HG03064 (cell line): ENCODE results near the gene CNKSR3.

Experiments used
- ATAC-seq: cut with Tn5 transposase; IDR thresholded peaks from one replicate; pipeline ENCODE4 v1.9.1; 2021; ENCODE audit warnings: low read depth; ENCODE audit not compliant: unreplicated experiment

Gene CNKSR3

DNA sequence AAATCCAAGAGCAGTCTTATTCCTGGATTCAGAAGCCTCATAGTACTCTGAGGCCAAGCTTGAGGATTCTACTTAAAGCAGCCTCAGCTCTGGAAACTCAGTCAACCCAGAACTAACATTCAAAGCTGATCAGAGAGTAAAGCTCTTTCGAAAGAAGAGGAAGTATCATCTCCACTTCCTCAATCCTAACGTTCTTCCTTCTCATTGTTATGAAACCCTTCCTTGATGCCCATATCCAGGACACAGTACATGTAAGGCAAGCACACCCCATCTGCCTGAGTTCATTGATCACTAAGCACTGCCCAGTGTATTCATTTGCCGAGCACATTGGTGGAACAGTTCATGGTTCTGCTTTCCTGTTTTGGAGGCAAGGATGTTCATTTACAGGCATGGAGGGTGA is 153.8 kb downstream of the CNKSR3 start, which contains the start of gene IPCEF1:
TSS of gene IPCEF1 (minus strand) at position 114 of the 400 bp plus-strand sequence. CDS start 90,856 bp downstream, outside the sequence.
- ATAC-seq: no peak

DNA sequence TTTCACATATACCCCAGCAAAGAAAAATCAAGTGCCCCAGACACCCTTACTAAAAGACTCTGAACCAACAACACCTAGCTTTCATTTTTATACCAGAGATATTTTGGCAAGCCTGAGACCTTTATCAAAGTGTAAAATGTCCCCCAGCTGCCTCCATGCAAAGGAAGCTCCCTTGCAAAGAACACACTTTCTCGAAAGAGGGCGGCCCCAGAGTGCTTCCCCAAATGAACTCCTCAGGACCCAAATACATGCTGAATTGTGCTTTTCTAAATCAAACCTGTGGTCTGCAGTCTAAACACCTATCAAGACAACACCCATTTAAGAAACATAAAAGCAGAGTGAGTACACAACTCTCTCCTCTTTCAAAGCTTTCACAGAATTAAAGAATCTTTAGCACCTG is 154.4 kb downstream of the CNKSR3 start:
- no peak for ATAC-seq

DNA sequence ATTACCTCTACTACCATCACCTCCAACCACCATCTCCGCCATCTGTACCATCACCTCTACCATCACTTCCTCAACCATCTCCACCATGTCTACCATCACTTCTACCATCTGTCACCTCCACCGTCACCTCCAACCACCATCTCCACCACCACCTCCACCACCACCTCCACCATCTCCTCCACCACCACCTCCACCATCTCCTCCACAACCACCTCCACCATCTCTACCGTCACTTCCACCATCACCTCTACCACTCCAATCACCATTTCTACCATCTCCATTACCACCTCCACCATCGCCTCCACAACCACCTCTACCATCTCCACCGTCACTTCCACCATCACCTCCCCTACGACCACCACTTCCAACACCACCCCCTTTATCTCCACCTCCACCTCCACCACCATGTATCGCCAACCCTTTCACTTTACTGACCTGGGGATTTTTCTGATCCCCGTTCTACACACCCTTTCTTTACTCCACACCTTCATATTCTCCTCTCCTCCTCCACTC is 156.2 kb downstream of the CNKSR3 start:
- ATAC-seq: no peak

DNA sequence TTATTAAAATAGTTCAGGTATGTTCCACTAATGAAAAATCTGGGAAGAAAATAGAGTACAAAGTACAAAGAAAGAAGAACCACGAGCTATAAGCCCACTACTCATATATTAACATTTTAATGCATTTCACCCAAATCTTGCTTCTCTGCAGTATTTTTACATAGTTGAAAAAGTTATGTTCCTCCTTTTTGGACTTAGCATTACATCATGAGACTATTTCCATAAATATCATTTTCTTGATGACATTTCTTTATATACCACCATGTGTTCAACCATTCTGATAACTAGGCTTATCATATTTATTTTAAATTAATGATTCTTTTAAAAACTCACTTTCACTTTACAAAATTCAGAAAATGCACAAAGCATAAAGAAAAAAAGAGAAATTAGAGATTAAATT is 156.9 kb downstream of the CNKSR3 start:
- ATAC-seq: no peak

DNA sequence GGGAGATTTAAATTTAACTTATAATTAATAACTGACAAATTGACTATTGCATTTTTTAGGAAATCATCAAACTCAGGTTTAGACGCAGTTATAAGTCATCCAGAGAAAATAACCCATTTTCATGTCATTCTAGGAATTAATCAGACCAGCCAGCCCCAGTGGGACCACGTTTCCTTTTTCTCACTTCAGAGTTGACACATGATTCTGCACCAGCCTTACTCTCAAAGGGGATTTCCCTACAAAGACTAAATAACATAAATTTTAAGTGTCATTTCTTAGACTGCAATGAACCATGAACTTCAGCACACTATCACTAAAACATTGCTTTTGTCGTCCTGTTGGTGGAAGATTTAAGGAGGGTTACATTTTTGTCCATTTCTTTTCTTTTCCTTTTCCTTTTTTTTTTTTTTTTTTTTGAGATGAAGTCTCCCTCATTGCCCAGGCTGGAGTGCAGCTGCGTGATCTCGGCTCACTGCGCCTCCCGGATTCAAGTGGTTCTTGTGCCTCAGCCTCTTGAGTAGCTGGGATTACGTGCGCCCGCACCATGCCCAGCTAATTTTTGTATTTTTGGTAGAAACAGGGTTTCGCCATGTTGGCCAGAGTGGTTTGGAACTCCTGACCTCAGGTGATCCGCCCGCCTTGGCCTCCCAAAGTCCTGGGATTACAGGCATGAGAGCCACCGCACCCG is 157.4 kb downstream of the CNKSR3 start:
- peak; percentile 63 for ATAC-seq

DNA sequence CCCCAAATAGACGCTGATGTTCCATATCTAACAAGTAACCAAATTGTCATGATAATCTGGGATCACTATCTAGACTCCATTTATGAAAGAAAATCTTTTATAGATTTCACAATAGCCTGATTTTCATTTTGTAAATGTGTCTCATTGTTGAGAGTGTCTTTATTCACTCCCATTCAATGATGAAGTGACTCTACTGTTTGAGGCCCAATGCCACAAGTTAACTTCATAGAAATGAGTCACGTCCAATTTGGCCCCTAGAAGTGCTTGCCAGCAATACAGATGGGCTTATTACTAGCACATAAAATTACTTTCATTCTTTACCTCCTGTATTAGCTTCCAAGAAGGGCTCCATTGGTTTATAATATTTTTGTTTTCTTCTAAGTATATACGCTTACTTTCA is 160.2 kb downstream of the CNKSR3 start:
- ATAC-seq: no peak

DNA sequence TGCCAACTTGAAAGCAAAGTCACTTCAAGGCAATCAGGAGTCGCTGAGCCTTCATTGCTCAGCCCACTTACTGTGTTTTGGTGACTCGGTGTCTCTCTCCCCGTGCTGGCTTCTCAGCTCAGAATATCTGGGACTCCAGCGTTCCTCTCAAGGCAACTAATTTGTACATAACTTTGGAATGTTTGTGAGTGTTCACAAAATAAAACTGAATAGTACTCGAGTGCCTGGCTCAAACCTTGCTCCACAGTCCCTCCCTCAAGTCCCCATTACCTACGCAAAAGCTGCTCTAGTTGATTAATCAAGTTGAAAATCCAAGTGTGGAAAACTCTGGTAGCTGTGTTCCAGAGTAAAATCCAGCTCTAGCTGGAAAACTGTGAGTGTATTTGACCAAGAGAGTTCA is 162.5 kb downstream of the CNKSR3 start:
- ATAC-seq: no peak

DNA sequence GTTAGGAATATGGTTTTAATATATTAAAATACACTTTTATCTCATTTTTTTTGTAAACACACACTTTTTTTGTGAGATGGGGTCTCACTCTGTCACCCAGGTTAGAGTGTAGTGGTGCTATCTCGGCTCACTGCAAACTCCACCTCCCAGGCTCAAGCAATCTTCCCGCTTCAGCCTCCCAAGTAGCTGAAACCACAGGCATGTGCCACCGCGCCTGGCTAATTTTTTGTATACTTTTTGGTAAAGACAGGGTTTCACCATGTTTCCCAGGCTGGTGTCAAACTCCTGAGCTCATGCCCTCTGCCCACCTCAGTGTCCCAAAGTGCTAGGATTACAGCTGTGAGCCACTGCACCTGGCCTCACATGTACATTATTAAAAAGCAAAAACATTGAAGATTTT is 164.7 kb downstream of the CNKSR3 start:
- ATAC-seq: no peak

DNA sequence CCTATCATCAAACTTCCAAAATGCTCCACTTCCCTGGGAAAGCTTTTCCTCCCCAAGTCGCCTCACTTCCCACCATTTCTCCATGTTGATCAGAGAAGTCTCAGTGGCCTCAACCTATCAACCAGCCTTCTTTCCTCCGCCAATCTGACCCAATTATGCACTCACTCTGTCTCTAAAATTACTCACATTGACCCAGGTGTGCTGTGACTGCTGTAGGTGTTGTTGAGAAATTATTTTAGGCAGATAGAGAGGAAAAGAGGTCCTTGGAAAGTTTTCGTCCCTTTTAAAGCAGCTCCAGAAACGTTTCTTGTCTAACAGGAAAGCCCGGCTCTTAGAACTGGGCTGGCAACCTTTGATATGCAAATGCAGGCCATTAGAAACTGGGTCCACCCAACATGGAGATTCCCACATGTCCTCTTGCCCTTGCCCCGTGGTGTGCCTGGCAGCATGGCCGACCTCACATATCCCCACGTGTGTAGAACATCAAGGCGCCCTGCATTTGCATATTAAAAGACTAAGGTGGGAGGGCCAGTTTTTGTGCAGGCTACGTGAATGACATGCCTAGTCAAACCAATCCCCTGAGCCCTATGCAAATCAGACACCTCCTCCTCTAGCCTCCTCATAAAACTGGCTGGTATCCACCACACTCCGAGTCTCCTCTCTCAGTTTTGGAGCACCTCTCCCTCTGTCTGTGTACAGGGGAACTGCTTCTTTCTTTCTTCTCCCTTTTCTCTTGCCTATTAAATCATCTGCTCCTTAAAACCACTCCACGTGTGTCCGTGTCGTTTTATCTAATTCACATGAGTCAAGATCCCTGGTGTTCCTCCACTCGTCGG is 166.8 kb downstream of the CNKSR3 start:
- ATAC-seq: no peak

DNA sequence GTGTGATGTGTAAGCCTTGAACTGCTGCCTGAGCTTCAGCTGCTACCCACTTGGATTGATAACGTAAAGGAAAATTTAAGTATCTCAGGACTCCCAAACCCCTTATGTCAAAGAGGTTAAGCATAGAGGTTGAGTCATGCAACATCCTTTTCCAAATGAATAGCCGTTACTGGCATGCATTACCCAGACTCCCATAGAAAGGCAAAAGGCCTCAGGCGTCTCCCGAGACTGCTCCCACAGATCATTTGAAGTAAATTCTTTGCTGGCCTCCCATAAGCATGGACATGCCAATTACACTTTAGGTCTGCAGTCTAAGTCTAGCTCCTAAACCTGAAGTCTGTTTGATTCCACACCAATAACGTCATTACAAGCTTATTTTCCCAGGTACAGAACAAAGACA is 168.6 kb downstream of the CNKSR3 start:
- no peak for ATAC-seq

DNA sequence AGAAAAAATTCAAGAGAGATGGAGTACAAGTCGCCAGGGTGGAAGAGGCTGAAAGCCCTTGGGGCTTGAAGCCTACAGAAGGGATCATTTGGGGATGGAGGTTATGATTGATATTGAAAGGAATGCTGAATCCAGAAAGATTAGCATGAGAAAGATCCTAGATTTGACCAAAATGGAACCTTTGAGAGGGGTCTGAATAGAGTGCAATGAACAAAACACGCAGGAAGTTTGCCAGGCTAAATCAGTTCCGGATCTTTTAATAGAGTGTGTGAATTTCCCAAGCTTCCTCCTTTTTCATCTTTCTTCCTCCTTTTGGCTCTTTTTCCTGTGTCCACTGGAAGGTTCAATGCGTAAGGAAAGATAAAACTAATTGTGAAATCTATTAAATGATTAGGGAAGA is 169.1 kb downstream of the CNKSR3 start:
- ATAC-seq: no peak
